HL-60/S4 treated with phorbol 12-myristate 13-acetate at 8.2 ng/mL for 4 days and 3 days (cell line): ENCODE data around the gene KIZ.

Experiments used
- in situ Hi-C: fragments of 300-500 bp; cut with MboI; formaldehyde crosslinking; loops from 2 replicates; pipeline ENCODE4 v1.15.0; 2022; ENCODE audit warnings: low sequenced_read_pairs

The KIZ gene

DNA sequence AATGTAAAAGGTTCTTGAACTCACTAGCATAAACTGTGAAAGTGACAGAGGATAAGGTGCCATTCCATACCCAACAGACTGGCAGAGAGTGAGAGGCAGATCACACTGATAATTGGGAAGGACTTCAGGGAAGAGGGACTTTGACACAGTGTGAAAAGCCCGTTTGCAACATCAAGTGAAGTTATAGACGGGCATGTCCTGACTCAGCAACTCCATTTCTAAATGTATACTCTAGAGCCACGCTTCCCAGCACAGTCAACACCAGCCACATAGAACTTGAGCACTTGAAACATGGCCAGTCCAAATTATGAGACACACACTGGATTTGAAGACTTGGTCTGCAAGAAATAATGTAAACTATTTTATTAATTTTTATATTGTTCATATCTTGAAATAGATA is 131.3 kb downstream of the KIZ start:
- in situ Hi-C loops, result no loop called here

DNA sequence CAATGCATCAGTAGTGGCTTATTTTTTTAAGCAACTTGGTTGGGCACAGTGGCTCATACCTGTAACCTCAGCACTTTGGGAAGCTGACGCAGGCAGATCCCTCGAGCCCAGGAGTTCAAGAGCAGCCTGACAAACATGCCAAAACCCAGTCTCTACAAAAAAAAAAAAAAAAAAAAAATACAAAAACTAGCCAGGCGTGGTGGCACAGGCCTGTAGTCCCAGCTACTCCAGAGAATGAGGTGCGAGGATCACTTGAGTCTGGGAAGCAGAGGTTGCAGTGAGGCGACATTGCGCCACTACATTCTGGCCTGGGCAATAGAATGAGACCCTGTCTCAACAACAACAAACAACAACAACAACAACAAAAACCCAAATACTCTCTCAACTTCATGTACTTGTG is 132.5 kb downstream of the KIZ start:
- in situ Hi-C loops, result no loop called here

DNA sequence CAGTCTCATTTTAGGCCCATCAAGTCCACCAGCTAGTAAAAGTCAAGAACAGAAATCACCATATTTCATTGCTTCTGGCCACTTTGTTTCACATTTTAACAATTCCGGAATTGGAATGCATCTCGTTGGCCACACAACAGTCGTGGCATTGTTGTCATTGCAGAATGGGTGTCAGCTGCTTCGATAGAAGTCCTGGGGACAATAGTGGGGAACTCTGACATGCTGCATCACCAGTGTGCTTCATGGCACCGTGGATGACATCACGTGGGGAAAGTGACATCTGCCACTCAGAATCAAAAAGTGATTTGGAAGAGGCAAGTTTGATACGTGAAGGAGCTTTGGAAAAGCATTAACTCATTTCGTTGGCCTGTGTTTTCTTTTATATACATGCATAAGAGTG is 133.5 kb downstream of the KIZ start:
- in situ Hi-C loops, result no loop called here

DNA sequence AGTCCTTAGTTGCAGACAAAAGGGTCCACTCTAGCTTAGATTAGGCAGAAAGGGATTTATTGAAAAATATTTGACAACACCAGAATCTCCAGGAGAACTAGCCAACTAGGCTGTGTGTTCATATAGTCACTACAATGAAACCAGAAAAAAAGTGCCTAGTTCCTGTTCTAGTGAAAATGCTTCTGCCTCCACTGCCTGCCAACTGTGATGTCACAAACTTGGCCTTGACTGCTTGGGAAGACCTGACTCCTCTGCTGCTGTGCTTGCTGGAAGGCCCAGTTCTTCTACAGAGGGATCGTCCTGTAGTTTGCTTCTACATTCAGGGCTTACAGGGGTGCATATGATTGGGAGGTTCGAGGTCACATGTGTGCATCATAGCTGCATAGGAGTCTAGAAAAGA is 136.9 kb downstream of the KIZ start:
- in situ Hi-C loops, result no loop called here

DNA sequence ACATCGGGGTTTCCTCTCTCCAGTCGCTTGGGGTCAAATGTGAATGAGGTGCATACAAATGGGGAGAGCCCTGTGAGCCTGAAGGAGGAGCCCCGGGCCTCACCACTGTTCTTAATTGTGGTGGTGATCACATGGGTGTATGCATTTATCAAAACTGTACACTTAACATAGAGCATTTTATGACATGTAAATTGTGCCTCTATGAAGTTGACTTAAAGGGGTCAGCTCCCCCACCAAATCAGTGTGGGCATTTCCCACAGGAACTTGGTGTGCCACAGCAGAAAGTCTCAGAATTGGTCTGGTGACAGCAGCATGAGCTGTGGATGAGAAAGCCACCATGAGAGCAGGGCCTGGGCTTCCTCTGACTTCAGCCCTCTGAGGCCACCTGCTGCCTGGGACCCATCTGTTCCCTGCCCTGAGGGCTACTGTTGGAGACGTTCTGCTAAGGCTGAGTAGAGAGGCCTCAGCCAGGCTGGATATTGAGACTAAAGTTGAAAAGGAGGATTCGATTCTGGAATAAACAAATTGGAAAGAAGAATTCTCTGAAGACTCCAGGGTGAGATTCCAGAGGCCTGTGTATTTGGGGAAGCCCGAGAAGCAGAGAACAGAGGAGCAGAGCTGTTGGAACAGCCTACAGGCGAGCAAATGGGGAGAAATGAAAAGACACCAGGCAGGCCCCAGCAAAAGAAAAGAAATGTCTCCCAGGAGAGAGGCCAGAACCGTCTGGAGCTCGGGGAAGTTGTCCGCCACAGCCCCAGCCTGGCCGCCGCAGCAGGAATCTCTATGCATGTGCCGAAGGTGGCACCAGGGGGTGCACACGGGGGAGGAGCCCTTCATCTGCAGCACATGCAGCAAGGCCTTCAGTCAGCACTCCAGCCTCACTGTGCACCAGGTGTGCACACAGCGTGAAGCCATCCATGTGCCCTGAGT is 139.6 kb downstream of the KIZ start:
- in situ Hi-C loops, result no loop called here

DNA sequence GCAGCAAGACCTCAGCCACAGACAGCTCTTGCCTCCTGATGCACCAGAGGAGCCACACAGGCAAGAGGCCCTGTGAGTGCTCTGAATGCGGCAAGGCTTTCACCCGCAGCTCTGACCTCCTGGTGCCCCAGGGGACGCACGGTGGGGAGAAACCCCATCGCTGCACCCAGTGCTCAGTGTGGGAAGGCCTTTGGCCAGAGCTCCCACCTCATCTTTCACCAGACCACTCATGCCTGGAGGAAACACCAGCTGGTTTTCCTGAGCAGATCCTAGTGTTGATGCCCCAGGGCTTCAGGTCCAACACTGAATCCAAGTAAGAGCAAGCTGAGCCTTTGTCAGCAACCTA is 140.3 kb downstream of the KIZ start:
- in situ Hi-C loops, result no loop called here

DNA sequence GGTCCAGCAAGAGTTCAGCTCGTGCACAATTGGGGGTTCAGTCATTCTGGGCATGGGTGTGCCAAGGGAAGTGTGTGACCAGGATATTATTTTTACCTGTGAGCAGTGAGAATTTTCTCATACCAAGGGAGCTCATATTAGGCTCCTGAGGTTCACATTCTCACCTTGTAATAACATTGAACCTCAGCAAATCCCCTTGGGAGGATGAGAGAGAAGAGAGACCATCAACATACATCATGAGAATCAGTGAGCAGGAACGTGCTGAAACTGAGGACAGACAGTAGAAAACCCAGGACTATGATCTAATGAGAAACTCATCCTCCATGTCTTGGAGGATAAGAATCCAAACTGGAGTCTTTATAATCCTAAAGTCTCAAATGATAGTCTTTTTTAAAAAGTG is 143.9 kb downstream of the KIZ start:
- in situ Hi-C loops, result no loop called here

DNA sequence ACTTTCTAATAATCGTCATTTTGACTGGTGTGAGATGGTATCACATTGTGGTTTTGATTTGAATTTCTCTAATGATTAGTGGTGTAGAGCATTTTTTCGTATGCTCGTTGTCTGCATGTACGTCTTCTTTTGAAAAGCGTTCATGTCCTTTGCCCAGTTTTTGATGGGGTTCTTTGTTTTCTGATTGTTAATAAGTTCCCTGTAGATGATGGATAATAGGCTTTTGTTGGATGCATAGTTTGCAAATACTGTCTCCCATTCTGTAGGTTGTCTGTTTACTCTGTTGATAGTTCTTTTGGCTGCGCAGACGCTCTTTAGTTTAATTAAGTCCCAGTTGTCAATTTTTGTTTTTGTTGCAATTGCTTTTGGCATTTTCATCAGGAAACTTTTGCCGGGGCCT is 144.9 kb downstream of the KIZ start:
- in situ Hi-C loops, result no loop called here

DNA sequence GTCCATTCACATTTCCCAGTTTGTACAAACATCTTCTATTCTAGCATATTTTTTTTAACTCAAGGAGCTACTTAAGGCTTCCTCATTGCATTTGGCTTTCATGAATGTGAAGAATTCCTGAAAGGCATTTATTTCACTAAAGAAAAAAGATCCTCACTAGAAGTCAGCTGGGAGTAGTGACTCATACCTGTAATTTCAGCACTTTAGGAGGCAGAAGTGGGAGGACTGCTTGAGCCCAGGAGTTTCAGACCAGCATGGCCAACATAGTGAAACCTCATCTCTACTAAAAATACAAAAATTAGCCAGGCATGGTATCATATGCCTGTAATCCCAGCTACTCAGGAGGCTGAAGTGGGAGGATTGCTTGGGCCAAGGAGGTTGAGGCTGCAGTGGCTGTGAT is 146.4 kb downstream of the KIZ start:
- in situ Hi-C loops, result no loop called here

DNA sequence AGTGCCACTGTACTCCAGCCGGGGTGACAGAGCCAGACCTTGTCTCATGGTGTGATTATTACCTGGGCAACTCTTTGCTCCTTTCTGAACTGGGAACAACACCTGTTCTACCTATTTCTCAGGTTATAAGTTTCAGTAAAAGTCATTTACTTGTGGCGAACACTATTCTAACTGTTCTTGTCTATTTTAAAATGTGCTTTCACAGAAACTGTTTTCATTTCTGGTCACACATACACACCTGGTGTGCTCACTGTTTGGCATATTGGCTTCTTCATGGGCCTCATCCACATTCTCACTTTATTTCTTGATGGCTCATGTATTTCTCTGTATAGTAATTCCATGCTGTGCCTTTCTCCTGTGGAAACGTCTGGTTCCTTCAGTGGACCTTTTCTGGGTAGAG is 146.8 kb downstream of the KIZ start:
- in situ Hi-C loops, result no loop called here

DNA sequence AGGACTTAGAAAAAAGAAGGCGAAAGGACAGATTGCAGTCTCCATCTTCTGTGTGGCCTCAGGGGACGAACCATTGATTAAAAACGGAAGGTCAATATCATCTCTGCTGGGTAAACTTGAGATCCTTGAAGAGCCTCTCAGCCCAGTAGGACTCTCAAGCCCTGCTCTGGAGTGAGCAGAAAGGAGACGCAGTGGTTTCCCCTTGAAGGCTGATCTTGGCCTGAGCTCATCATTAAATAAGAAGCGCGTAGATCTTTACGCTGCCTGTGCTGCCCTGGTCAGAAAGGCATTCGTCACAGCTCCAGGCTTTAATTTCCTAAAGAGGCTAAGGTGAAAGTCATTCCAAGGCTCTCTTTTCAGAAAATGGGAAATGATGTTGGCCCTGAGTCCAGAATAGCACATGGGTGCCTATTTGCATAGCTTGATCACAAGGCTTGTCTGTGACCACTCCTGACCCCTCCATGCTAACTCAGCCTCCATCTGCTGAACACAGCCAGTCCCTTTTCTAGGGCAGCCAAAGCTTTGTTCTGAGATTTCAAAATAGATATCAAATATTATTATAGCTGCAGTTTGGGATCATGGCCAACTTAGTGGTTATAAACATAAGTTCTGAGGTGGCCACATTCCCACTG is 148.0 kb downstream of the KIZ start:
- in situ Hi-C loops, result no loop called here

DNA sequence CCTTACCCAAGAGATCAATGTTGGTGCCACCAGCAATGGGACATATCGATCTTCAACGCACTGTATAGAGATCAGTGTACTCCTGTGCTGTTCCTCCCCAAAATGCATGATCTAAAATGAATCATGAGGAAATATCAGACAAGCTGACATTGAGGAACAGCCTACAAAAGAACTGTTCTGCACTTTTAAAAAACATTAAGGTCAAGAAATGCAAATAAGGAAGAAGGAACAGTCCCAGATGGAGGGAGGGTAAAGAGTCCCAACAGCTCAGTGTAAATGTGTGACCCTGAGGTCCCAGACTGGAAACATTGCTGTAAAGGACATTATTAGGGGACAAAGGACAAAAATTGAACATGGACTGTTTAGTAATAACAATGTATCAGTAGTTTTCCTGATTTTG is 152.9 kb downstream of the KIZ start:
- in situ Hi-C loops, result no loop called here

DNA sequence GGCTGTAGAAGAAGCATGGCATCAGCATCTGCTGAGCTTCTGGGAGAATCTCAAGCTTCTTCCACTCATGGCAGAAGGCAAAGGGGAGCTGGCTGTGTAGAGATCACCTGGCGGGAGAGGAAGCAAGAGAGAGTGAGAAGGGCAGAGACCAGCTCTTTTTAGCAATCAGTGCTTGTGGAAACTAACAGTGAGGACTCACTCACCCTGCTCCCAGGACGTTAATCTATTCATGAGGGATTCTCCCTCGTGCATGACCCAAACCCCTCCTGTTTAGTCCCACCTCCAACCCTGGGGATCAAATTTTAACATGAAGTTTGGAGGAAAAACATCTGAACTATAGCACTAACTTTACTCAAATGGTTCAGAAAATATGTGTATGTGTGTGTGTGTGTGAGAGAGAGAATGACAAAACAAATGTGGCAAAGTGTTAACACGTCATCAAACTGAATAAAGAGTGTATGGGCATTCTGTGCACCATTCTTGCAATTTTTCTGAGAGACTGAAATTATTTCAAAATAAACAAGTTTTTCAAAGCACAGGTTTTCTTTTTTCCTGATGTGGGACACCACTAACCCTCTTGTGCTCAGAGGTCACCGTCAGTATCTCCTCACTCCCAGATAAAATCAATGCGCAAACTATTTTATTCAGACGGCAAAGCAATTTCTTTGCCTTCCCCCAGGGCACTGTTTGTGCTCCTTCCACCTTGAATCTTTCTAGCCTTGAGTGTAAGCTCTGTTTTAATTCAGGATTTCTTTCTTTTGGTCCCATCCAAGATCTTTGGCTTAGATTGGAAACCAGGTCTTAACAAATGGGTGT is 154.0 kb downstream of the KIZ start:
- in situ Hi-C loops, result no loop called here

DNA sequence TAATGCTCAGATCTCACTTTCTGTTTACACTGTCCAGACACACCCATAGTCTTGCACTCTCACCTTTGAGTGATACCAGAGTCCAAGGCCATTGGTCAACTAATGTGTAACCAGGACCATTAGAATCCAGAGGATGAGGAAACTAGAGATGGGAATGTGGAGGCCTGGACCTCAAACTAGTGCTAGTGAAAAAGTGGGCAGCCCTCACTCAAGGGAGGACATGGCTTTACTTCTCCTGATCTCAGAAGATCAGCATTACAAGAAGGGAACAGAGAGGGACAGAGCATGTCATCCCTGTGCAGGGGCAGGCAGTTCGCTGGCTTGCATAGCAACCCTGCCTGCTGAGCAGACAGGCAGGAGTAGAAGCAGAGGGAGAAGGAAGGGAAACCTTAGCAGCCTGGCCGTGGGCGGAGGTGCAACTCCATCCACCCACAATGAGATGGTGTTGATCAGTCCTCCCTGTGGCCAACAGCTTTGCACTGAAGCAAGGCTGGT is 154.7 kb downstream of the KIZ start:
- in situ Hi-C loops, result no loop called here

DNA sequence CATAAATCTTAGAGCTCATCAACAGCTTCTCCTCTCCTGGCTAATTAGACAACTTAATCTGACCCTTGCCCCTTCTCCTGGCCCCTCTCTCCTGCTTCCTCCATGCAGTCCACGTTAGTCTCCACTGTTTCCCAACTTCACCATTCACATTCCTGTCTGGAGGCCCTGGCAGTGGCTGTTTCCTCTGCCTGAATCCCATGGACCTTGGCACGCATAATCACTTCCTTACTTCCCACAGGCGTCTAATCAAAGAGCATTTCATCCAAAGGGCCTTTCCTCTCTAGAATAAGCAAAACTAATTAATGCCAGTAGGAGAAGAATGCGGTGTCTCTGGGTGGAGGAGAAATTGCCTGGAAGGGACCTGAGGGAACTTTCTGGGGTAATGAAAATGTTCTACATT is 160.9 kb downstream of the KIZ start:
- in situ Hi-C loops, result no loop called here

DNA sequence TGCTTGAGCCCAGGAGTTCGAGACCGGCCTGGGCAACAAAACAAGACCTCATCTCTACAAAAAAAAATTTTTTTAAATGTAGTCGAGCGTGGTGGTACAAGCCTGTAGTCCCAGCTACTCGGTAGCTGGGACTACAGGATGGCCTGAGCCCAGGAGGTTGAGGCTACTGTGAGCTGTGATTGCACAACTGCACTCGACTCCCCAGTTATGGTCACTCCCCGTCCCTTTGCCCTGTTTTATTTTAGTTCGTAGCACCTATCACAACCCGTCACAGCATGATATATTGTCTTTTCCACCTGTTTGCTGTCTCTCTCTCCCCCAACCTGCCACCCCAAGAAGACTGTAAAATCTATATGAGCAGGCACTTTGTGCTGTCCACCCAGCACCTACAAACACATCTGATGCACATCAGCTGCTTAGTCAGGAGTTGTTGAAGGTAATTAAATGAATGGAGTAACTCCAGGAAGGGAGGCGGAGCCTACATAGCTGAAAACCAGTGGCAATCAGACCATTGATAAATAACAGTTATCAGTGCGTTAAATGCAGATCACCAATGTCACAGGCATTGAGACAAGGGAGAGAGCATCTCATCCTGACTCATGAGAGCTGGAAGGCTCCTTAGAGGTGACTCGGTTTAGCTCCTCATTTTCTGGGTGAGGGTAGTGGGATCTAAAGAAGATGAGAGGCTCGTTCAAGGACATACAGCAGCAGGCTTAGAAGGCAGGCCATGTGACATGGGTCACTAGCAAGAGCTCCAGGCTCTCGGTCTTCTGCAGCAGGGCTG is 162.9 kb downstream of the KIZ start:
- in situ Hi-C loops, result no loop called here

DNA sequence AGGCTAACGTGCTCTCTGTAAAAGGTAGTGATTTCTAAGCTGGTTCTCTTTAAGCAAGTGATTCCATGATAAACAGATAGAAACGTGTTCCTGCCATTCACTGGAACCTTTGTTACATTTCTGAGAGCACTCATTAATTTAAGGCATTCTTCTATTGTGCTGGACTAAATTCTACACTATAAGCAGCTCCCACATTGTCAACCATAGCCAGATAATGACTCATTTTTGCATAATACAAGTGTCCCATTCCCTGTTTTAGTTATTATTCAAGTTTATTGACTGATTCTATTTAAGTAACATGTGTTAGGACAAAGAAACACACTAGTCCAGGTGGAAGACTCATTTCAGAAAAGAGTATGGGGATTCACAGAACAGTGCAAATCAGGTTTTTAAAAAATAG is 163.8 kb downstream of the KIZ start:
- in situ Hi-C loops, result no loop called here

DNA sequence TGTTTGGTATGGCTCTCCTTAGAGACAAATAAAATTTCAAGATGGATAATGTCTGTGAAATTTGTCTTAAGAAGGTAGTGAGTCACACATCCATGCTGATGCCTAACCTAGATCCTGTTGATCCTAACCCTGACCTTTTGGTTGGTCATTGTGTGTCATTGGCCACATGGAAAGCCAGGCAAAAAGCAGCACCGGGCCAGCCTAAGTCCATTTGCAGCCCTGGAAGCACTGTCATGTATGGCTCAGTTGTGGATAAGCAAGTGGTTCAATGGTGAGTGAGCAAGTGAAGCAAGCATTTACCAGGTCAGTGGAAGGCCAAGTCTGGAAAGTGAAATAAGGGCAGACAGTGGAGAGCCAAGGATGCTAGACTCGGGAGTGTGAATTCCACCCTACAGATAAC is 165.1 kb downstream of the KIZ start:
- in situ Hi-C loops, result no loop called here

DNA sequence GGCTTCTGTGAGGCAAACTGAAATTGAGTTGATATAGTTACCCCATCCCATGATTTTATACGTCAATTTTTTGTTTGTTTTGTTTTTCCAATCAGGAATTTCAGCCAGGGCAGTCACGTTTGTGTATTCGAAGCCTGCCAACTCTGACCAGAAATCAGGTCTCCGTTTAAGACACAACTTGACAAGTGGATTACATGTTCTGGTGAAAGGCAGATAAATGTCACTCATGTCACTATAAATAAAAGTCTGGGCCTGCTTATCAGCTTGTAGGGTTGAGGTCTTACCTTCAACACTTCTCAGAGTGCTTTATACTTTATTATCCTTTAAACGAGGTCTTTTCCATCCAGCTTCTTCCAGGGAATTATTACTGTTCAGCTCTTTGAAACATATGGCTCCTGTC is 168.9 kb downstream of the KIZ start:
- in situ Hi-C loops, result no loop called here
